HTERT RPE-1 (cell line): Measurements from ENCODE around the gene LYSMD4.

Experiments used
- in situ Hi-C: fragments of 300-500 bp; cut with MboI; formaldehyde crosslinking; loops from 4 replicates; pipeline ENCODE4 v1.14.3; 2020; ENCODE audit warnings: low sequenced_read_pairs

The LYSMD4 gene

DNA sequence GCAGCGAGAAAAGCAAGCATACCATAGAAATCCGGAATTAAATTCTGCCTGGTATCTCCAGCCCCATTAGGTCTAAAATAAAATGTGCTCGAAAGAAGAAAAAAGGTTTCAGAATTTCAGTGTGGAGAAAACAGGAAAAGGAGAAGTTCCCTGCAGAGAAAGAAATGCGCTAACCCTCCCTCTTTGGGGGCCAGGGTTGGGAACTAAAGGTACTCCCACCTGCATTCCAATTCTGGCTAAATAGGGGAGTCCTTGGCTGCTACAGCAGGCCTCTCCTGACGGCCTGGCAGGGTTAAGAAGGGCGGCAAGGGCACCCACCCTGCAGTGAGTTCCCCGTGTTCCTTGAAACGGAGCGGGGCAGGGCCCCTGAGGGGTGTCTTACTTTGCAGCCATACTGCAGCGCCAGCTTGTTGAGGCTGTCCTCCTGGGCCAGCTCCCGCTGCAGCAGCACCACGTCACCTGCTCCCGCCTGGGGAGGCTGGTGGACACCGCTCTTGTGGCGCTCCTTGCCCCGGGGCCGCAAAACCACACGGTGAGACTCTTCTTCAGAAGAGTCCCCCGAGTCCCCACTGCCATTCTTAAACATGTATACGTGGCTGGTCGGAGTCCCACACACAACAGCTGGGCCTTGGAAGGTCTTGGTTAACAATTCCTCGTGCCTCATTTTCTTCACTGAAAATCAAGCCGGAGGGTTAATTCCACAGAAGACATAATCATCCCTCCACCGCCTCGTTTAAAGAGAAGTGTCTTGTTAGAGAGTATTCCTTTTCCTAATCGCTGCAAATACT, 1.7 kb downstream of the LYSMD4 start:
- in situ Hi-C loops, result no loop called here

DNA sequence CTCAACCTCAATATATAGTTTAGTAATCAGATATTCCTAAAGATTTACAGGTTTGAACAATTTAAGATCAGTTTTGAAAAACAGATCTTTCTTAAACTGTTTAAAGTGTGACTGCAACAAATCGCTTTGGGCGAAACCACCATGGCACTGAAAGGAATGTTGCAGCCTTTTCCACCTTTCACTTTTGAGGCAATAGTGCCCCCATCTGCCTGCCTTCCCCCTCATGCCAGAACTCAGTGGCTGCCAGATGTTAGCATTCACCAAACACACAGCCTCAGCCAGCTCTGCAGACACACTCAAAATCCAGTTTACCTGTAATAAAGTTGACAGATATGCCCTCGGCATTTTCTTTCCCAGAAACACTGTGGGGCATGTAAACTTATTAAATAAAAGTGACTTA, 3.3 kb downstream of the LYSMD4 start:
- in situ Hi-C loops, result no loop called here

DNA sequence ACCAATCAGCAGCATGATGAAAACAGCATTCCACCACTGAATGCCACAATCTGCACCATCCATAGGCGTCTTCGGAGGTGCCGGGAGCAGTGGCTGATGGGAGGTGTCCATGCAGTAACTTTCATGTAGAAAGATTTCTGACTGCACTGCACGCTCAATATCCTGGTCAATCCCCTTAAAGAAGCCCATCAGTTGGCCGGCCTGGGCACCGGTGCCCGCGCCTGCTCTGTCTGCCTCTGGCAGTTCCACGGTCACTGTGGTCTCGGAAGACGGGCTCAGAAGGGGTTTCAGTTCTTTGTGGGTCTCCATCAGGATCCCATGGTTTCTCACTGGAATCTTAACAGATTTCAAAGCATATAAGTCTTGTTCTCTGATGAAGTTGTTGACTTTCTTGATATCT, 3.9 kb downstream of the LYSMD4 start:
- in situ Hi-C loops, result no loop called here

DNA sequence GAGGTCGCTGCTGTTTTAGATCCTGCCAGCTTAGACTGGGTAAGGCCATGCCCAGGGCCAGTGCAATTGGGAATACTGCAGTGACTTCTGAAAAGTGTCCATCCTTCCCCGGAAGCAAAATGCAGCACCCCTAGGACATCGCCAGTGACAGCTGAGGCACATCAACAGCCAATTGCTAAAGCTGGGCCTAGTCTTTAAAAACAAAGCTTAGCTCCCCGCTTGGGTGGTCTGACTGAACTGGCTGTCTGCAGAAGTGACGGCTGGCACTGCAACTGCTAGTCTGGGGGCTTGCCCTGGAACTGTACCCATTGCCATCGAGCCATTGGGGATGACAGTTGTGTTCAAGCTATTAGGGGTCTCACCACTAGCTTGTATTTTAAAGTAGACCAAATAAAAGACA, 4.3 kb downstream of the LYSMD4 start:
- in situ Hi-C loops, result no loop called here

DNA sequence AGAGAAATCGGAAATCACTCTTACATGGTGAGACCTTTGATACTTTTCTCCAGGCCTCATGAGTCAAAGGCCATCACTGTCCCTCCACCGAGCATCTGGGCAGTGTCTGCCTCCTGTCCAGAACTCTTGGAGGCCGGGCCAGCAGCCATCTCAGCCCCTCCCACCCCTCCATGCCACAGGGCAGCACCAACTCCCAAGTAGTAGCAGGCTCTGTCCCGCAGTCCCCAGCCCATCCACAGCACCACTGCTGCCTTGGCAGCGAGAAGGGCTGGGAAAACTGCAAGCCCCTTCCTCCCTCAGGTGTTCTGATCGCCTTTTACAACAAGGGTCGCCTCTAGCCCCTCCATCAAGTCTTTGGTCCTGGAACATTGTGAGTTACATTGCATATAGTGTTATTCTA, 5.5 kb downstream of the LYSMD4 start:
- in situ Hi-C loops, result no loop called here

DNA sequence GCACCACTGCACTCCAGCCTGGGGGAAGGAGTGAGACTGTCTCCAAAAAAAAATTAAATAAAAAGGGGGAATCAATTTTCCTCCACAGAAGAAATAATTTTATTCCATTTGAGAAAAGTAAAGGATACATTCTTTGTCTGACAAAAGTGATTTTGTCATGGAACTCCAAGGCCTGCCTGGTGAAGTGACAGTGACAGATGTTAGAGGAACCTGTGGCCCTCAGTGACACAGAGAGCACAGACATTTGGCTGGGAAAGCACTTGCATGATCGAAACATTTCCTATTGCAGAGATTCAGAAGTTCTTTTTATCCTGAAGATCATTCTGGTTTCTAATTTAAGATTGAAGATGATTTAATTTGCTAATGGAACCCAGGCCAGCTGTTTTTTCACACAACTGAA, 5.9 kb downstream of the LYSMD4 start:
- in situ Hi-C loops, result no loop called here

DNA sequence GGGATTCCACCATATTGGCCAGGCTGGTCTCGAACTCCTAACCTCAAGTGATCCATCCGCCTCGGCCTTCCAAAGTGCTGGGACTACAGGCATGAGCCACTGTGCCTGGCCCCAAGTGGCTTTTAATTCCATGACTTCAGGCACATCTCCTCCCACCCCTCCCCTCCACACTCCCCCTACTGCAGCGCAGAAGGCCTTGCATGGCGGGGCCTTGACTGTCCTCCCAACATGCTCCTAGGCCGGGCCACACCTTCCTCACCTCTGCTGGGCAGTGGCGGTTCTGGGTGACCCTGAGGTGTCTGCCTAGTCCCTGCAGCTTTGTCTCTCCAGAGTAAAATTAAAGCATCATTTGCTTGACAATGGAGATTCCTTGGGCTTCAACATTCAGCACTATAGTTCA, 6.9 kb downstream of the LYSMD4 start:
- in situ Hi-C loops, result no loop called here

DNA sequence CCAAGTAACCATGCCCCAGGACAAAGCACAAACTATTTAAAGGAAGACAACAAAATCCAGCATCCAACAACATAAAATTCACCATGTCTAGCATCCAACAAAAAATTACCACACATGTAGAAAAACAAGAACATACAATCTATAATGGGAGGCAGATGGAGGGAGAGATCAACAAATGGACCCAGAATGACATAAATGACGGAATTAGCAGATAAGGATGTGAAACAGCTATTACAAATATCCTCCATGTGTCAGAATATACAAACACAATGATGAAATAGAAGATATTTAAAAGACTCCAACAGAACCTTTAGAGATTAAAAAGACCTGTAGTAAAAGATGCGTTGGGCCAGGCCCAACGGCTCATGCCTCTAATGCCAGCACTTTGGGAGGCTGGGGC, 10.8 kb downstream of the LYSMD4 start:
- in situ Hi-C loops, result no loop called here

DNA sequence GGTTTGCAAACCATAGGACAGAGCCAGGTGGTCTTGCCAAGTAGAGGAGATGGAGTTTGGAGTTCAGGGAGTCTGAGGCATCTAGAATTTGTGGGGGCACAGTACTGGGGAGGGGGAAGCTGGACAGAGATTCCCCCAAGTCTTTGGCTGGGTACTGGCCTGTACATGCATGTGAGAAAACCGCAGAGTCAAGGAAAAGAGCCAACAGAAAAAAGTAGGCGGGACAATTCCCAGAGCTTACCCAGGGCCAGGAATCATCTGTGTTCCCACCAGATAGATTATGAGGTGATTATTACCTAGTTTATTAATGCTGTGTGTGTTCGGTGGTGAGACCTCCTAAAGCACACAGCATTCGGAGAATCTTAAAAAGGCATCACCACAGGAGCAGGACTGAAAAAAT, 11.3 kb downstream of the LYSMD4 start:
- in situ Hi-C loops, result no loop called here

DNA sequence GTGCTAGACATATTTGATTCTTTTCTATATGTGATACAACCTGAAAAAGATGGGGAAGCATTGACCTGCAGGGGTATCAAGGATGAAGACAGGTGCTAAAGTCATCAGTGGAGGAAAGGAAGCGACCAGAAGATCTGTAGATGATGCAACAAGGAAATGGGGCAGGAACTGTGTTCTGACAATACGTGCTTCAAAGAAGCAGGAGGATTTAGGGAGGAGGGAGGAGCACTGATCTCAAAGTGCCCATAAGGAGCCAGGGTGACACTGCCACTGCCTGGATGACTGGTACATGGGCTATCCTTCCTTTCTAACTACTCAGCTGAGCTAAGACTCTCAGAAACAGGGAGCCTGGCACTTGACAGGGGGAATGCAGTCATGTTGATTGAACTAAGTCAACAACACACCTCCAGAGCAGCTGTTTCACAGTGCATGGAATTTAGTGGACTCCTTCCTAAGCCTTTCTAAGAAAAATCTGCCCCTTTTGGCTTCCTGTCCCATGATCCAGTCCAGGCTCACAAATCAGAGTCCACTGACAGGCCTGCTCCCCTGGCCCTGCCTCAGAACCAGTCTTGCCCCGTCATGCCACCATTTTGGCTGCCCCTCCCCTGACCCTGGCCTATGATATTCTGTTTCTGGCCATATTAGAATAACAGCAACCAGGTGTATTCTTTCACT, 12.0 kb downstream of the LYSMD4 start:
- in situ Hi-C loops, result no loop called here

DNA sequence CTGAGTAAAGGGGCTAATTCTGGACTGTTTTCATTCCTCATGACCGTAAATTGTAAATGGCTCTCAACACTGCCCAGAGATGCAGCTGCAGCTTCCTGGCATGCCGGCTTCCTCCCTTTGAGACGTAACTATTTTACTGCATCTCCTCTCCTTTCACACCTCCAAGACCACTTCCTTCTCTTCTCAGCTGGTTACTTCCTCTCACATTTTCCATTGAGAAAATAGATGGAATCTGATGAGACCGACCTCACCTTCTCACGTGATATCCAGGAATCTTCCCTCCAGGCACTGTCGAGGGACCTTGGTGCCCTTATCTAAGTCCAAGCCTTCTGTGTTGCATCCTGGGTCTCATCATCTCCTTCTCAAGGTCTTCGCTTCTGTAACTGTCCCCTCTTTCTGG, 12.7 kb downstream of the LYSMD4 start:
- in situ Hi-C loops, result no loop called here

DNA sequence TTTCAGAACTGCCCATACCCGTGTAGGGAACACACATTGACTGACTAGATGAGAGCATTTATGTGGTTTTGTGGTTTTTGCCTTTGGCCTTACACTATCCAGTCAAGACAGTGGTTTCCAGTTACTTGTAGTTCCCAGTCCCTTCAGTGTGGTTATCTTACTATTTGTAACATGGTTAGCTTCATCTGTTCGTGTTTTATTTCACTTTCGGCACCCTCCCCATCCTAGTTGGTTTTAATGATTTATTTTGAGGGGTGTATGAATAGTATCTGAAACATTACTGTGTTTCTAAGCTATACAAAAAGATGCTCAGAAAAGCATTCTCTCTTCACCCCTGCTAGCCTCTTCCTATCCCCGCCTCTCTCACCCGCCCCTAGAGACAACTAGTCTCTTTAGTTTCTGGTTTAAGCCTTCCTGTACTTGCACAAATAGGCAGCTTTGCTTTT, 14.1 kb downstream of the LYSMD4 start:
- in situ Hi-C loops, result no loop called here

DNA sequence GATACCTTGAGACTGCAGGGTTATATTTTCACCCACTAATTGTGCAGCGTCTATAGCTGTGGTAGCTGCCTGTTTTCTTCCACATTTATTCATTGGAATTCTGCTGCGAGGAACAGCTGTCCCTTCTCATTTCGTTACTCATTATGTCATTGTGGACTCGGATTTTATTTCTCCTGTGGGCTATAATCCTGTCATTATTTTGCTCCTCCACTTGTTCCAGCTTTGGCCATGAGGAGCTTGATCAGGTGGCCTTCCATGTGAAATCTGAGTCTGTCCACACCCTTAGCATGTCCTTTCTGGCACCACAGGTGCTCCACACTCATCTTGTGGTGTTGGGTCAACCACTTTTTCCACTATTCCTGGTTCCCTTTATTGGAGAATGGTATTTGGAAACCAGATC, 14.8 kb downstream of the LYSMD4 start:
- in situ Hi-C loops, result no loop called here

DNA sequence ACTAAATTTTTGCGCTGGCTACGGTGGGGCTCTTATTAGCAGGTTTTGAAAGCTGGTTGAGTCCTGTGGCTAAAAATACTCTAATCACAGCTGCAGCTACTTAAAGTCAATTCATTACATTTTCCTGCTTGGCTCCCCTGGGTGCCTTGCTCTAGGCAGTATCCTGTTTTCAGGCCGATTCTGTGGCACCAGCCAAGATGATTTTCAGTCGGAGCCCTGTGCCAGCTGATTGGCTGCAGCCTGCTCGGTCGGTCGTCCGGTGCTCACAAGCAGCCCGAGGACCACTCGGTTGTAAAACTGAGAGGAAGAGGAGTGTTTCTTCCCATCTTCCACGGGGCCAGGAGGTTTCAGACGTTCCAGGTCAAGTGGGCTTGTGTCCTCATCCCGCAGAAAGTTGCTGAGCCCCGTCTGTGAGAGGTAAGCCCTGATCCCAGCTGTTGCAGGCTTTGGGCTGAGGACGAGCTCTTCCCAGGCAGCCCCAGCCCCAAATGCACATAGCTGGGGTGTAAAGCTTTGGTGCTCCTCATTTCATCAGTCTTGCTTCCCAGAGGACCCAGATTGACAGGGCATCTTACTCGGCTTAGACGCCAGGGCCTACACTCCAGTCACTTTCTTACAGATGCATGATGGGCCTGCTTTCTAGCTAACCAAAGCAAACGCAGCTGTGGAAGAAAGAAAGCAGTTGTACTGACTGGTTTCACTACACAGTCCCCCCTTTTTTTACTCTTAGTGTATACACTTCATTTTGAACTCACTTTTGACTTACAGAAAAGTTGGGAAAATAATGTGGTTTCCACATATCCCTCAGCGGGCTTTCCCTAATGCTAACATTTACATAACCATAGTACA, 15.9 kb downstream of the LYSMD4 start:
- in situ Hi-C loops, result no loop called here

DNA sequence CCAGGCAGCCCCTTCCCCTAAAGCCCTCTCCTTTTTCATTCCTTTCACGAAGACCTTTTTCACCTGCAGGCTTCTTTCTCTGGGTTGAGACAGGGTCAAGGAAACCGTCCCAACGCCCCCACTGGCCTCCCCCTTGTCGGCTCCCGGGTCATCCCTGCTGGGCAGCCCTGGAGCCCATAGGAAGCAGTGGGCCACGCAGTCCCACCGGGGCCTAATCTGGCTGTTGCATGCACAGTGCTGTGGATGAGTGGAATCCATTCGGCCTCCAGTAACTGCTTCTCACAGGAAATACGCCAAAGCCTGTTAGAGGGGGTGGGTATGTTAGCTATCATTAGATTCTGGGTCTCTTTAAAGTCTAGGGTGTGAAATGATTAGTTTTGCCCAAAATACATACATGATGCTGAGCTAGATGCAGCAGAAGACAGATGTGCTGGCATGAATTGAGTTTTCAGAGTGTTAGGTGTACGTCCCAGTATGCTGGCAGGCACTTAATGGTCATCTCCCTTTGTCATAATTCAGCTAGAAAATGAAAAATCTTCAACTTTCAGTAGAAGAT, 16.6 kb downstream of the LYSMD4 start:
- in situ Hi-C loops, result no loop called here

DNA sequence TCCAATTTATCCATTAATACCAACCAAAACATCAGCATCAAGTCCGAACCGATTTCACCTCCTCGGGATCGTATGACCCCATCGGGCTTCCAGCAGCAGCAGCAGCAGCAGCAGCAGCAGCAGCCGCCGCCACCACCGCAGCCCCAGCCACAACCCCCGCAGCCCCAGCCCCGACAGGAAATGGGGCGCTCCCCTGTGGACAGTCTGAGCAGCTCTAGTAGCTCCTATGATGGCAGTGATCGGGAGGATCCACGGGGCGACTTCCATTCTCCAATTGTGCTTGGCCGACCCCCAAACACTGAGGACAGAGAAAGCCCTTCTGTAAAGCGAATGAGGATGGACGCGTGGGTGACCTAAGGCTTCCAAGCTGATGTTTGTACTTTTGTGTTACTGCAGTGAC, 20.8 kb downstream of the LYSMD4 start:
- in situ Hi-C loops, result no loop called here

DNA sequence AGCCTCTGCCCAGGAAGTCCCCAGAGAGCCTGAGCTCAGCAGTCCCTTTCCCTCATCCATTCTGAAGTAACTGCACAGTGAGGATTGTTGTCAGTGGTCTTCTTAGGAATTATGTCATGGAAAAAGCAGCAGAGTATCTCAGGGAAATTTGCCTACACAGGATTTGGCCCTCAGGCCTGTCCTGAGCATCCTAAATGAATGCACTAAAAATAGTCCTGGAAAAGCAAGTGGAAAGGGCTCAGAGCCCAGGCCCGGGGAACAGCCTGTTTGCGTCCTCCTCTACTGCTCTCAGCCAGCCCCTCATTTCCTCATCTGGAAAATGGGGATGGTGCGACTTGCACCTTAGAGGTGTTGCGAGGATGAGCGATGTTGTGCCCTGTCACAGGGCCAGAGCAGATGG, 21.6 kb downstream of the LYSMD4 start:
- in situ Hi-C loops, result no loop called here

DNA sequence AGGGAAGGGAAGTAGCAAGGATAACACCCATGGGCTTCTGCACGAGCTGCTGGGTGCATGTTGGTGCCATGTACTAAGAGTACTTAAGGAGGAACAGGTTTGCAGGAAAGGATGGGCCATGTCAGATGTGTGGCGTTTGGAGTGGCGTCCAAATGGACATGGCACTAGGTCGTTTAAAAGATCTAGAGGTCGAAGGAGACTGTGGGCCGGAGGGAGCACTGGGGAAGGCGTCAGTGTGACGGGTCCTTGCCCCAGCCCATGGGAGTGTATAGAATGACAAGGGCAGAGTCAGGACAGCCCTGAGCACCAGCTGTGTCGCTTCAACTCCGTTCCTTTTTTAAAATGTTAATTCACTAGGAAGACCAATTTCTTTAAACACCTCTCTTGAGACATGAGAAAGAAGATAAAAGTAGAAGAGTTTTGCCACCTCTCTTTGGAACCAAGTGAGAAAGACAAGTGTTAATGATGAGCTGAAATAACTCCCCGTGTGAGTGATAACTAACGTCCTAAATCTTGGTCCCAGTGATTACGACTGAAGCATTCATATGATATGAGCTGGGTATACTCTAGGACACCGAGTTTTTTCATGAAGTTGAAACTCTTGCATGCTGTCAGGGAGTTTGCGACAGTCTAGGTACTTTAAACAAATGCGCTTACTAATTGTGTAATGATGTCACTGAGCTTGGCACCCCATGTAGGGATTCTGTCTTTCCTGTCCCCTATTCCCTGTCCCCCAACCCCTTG, 23.8 kb downstream of the LYSMD4 start:
- in situ Hi-C loops, result no loop called here

DNA sequence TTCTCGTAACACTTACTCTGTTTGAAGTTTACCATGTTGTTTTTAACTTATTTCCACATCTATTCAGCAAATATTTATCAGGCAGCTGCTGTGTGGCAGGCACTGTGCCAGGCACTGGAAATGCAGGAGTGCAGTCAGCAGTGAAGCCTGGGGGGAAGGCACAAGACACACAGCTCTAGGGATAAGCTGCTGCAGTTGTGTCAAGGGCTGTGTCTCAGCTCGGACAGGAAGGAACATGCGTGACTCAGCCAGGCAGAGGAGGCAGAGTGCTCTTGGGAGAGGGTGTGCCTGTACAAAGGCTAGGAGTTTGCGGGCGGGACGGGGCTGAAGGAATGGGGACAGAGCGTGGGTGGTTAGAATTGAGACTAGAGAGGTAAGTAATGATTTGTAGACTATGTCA, 24.7 kb downstream of the LYSMD4 start:
- in situ Hi-C loops, result no loop called here

DNA sequence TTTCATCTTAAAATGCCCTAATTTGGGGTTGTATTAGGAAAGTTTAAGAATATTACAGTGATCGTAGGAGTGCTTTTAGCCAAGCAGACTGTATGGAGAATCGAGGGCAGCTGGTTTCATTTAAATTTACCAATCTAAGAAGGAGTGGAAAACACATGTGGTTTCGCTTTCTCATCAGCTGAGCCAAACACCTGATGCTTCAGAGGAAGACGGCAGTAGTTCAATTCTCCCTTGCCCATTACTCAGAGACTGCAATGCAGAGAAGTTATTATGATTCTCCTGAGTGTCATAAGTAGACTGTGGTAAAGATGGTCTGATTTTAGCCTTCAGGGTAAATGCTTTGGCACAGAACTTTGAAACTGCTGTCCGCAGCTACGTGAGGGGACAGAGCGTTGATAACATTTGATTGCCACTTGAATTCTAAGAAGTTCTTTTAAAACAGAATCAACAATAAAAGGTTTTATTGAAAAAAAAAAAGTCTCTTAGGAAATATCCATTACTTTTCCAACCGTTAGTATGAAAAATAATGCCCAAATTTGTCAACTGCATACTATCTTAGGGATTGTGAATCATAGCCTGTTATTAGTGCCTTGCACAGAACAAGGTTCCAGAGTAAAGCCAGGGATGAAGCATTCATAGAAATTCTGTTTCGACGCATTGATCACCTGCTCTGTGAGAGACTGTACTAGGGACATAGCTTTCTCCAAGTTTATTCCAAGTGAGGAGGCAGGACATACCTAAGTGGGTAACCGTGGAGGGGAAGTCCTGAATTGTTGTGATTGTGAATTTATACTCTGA, 25.6 kb downstream of the LYSMD4 start:
- in situ Hi-C loops, result no loop called here
